ES-I3 (cell line): ENCODE data around the gene CSPG5.

ENCODE experiments used
- H3K36me3 ChIP-seq: 2 replicates; pipeline ENCODE4 v1.6.1; 2013; ENCODE audit warnings: mild to moderate bottlenecking, low read length, control low read depth, moderate library complexity; ENCODE audit not compliant: insufficient read depth
- H3K4me1 ChIP-seq: 2 replicates; pipeline ENCODE4 v1.6.1; 2013; ENCODE audit warnings: mild to moderate bottlenecking, control low read depth, low read length; ENCODE audit not compliant: insufficient read depth
- H3K9ac ChIP-seq: 2 replicates; pipeline ENCODE4 v1.6.1; 2013; ENCODE audit warnings: low read depth, mild to moderate bottlenecking, low read length, moderate library complexity
- H3K9me3 ChIP-seq: 2 replicates; pipeline ENCODE4 v1.6.1; 2013; ENCODE audit warnings: mild to moderate bottlenecking, low read length, moderate library complexity; ENCODE audit not compliant: control insufficient read depth, insufficient read depth

Gene CSPG5

DNA sequence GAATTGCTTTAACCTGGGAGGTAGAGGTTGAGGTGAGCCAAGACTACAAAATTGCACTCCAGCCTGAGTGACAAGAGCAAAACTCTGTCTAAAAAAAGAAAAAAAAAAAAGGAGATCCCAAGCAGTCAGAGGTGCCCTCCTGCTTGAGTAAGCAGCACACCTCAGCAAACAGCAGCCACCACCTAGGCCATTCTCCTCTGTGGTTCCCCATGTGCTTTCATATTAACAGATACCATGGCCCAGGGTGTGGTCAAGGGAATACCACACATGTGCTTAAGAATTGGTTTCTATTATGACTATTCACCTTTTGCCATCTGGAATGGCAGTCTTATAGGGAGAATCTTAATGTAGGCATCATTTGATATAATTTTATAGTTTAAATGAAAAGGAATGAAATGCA is 24.7 kb upstream of the CSPG5 start:
- H3K4me1 ChIP-seq: no peaks in the 10 kb centered on the region
- H3K36me3 ChIP-seq: peaks cover 14% of the 10 kb centered on the region
- H3K9me3 ChIP-seq: no peaks in the 10 kb centered on the region

DNA sequence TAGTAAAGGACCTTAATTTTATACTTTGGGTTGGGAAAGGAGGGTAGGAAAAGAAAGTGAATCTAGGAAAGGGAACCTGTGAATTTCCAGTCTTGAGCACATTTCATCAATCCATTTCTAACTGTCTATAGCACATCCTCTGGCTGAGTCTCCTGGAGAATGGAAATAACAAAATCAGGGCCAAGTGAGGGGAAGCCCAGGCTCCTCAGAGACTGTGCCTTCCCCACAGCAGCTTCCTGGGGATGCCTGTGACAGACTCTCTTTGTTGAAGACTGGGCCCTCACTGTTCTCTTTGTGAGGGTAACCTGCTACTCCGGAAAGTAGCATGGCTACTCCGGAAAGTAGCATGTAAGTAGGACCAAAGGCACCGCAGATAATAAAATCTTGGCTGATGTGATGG is 22.6 kb upstream of the CSPG5 start:
- no peaks in the 10 kb centered on the region for H3K4me1 ChIP-seq
- H3K36me3 ChIP-seq: peaks cover 10% of the 10 kb centered on the region
- H3K9ac ChIP-seq: no peak overlapping the region
- no peaks in the 10 kb centered on the region for H3K9me3 ChIP-seq

More for the DNA sequence above, 24.7 kb upstream of the CSPG5 start:
- no peak overlapping the region for H3K9ac ChIP-seq

DNA sequence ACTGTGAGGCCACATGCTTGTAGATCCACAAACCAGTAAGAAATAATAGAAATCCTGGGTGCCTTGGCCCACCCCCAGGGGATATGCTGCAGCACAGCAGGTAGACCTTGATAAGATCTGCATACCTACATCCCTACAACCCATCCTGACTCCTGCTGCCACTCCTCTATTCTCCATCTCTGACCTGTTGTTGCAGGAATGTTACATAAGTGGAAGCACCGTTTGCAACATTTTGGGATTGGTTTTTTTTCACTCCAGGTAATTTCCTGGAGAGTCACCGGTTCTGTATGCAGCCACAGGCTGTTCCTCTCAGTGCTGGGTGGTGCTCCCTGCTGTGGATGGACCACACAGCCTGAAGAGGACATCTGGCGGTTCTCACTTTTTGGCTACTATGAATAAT is 16.1 kb upstream of the CSPG5 start:
- H3K4me1 ChIP-seq: no peaks in the 10 kb centered on the region
- peaks cover 9% of the 10 kb centered on the region for H3K36me3 ChIP-seq
- H3K9ac ChIP-seq: no peak overlapping the region
- H3K9me3 ChIP-seq: no peaks in the 10 kb centered on the region

DNA sequence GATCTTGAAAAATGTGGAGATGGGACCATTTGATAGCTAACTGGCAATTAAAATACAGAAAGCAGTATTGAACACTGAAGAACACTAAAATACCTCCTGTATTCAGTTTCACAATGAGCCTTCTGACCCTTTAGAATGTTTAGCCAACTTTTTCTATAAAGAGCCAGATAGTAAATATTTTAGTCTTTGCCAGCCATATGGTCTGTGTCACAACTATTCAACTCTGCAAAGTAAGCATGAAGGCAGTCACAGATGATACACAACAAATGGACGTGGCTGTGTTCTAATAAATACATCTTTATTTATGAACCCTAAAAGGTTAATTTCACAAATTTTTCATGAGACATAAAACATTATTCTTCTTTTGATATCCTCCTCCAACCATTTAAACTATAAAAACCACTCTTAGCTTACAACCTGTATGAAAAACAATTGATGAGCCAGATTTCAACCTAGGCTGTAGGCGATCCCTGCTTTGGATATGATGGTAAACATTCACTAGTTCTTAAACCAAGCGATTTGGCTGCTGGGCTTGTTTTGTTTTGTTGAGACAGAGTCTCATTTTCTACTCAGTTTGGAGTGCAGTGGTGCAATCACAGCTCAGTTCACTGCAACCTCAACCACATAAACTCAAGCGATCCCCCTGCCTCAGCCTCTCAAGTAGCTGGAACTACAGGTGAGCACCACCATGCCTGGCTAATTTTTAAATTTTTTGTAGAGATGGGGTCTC is 13.6 kb upstream of the CSPG5 start:
- H3K36me3 ChIP-seq: peaks cover 11% of the 10 kb centered on the region

DNA sequence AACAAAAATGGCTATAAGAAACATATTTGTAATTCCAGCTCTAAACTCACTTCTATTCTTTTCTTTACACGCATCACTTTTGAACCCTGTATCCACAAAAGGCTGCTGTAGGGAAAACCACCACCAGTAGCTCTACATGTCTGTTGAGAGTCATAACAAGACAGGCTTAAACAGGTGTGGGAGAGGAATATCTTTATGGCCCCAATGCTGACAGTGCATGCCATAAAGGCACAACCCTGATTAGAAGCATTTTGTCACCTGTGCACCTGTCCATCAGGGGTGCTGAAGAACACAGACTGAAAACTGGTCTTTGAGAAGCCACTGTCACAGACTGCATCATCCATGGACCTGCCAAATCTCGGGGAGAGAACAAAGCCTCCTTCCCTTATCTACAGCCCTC is 11.6 kb upstream of the CSPG5 start:
- no peaks in the 10 kb centered on the region for H3K9me3 ChIP-seq
- no peaks in the 10 kb centered on the region for H3K4me1 ChIP-seq
- no peak overlapping the region for H3K9ac ChIP-seq
- peaks cover 14% of the 10 kb centered on the region for H3K36me3 ChIP-seq

More for the DNA sequence above, 13.6 kb upstream of the CSPG5 start:
- Histone ChIP-seq H3K9me3 (no peaks in the 10 kb centered on the region), H3K4me1 (no peaks in the 10 kb centered on the region), H3K9ac (no peak overlapping the region)

DNA sequence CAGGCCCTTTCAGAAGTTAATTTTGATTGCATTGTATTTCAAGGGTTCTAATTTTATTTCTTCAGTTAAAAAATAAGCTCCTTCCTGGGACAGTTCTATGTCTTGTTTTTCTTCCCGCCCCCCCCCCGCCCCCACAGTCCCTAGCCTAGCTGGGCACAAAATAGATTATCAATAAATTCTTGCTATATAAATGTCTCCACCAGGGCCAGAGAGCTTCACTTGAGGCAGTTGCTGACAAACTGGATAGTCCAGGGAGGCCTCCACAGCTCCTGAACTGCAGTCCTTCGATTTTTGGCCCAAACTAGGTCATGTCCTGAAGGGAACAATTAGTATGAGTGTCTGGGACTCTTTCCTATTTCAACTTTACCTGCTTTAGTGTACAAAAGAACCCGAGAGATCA is 9.9 kb upstream of the CSPG5 start:
- Histone ChIP-seq H3K36me3 (peaks cover 11% of the 10 kb centered on the region), H3K9me3 (no peaks in the 10 kb centered on the region), H3K9ac (no peak overlapping the region), H3K4me1 (peaks cover 7% of the 10 kb centered on the region; the same call in 1 of the 2 replicates)

DNA sequence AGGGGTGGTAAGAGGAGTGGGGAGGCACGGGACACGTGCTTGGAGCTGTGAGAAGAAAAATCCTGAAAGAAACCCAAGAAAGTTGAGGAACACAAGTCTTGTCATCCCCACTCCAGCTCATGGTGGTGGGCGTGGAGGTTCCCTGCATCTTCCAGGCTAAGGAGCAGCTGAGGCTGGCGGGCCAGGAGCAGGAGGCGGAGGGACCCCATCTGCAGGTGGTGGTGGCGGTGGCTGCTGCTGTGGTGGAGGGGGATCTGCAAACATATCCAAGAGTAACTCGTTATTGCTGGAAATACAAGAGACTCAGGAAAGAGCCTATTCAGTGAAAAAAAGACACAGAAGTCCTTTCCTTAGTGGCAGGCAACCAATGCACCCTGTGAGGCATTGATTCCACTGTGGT is 9.4 kb upstream of the CSPG5 start:
- Histone ChIP-seq H3K36me3 (peaks cover 11% of the 10 kb centered on the region), H3K9me3 (no peaks in the 10 kb centered on the region), H3K4me1 (peaks cover 8% of the 10 kb centered on the region; the same call in 1 of the 2 replicates), H3K9ac (no peak overlapping the region)

DNA sequence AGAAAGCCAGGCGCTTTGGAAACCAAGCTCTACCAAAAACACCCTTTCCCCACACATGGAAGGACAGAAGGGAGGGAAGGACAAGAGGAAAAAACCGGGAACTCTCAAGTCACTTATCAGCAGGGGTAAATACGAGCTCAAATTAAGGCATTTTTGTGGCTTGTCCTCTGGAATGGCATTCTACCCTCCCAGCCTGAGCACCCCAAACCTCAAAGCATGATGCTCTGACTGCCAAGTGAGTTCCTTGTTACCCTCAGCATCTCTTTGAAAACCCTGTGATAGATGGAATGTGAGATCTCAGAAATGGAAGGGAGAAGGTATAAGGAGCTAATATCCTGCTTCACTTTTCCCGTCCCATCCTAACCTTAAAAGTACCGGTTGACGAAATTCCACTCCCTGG is 8.1 kb upstream of the CSPG5 start:
- Histone ChIP-seq H3K4me1 (peaks cover 8% of the 10 kb centered on the region; the same call in 1 of the 2 replicates), H3K36me3 (peaks cover 11% of the 10 kb centered on the region), H3K9me3 (no peaks in the 10 kb centered on the region), H3K9ac (no peak overlapping the region)

DNA sequence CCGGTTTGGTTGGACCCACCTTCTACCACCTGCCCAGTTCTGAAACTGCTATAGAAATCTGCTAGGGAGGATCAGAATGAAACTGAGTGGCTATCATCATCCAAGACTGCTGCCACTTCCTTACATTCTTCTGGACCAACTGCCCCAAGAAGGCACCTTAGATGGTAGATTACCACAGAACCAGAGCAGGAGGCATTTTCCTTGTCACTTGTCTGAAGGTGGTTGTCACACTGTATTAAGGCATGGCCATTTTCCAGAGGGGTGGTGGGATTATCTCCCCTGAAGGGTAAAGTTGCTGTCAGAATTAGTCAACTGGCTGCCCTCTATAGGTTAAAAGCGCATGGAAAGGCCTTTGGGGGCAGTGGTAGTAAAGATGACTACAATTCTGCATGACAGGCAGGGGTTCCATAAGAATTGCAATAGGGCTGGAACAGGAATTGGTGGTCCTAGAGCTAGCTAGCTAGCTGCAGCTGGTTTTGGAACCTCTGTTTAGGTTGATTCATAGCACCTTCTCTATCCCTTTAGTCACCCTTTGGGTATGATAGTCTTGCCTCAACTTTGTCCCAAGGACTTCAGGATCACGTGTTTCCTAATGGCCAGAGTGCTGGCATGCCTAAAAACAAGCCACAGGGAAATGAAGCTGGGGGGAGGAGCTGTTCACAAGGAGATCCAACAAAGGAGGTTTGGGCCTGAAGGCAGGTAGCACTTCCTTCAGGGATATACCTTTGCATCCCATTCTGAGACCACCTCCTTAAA is 4.8 kb upstream of the CSPG5 start:
- H3K36me3 ChIP-seq: peaks cover 5% of the 10 kb centered on the region
- H3K4me1 ChIP-seq: peaks cover 8% of the 10 kb centered on the region; the same call in 1 of the 2 replicates
- H3K9ac ChIP-seq: no peak overlapping the region
- no peaks in the 10 kb centered on the region for H3K9me3 ChIP-seq

DNA sequence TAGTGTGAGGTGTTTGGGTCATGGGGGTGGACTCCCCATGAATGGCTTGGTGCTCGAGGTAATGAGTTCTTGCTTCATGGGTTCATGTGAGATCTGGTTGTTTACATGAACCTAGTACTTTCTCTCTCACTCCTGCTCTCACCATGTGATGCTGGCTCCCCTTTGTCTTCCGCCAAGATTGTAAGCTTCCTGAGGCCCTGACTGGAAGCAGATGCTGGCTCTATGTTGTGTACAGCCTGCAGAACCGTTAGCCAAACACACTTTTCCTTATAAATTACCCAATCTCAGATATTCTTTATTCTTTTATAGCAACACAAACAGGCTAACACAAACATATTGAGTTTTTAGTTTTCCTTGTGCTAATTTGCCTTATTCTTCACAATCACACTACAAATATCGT is 3.2 kb upstream of the CSPG5 start:
- Histone ChIP-seq H3K9ac (no peak overlapping the region), H3K4me1 (peaks cover 8% of the 10 kb centered on the region), H3K36me3 (peaks cover 3% of the 10 kb centered on the region), H3K9me3 (no peaks in the 10 kb centered on the region)

DNA sequence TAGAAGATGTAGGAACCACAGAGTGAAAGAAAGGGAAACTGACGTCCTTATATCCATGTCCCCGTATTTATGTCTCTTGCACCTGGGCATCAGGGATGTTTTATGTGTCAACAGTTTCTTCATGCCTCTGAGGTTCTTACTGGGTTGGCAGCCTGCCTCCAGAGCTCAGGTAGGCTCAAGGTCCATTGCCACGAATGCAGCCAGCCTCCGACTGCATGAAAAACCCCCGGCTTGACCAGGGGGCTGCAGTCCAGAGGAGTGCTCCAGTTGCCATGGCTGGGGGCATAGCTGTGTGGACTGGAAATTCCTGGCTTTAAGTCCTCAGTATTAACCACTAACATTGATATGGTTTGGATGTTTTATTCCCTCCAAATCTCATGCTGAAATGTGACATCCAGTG is 2.8 kb upstream of the CSPG5 start:
- Histone ChIP-seq H3K4me1 (peaks cover 8% of the 10 kb centered on the region), H3K9ac (no peak overlapping the region), H3K36me3 (peaks cover 3% of the 10 kb centered on the region), H3K9me3 (no peaks in the 10 kb centered on the region)

DNA sequence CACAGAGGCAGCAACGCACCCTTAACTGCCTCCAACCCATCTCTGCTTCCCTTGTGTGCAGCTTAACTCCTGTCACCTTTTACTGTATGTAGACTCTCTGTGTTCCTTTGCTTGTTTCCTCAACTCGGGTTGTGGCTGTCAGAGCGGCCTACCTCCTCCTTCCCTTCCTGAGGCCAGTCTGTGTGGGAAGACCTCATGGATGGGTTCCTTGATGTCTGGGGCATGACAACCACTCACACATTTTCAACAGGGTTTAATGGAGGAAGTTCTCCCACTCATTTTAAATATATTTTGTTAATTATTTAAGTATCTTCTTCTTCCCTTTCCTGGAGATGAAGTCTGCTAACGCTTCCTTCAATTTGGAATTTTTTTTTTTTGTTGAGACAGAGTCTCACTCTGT is 1.8 kb upstream of the CSPG5 start:
- Histone ChIP-seq H3K36me3 (peaks cover under 1% of the 10 kb centered on the region; the same call in 1 of the 2 replicates), H3K9ac (no peak overlapping the region), H3K4me1 (peaks cover 8% of the 10 kb centered on the region), H3K9me3 (no peaks in the 10 kb centered on the region)

DNA sequence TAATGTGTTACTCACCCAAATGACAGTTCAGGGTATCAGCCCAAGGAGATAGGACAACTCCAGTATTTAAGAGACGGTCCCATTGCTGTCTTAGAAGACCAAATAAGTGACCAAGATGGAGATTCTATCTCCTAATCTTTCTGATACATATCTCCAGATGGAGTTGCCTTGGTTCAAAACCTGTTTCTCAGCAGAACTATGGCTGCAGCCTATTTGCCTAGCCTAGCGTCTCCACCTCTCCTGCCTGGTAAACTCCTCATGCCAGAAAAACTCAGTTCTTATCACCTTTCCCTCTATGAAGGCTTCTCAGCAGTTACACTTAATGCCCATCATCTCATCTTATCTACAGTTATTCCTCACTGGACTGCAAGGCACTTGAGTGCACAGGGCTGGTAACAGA is 1.2 kb upstream of the CSPG5 start:
- no peaks in the 10 kb centered on the region for H3K9me3 ChIP-seq
- H3K36me3 ChIP-seq: no peaks in the 10 kb centered on the region
- peaks cover 8% of the 10 kb centered on the region for H3K4me1 ChIP-seq
- no peak overlapping the region; the same call in 1 of the 2 replicates for H3K9ac ChIP-seq

DNA sequence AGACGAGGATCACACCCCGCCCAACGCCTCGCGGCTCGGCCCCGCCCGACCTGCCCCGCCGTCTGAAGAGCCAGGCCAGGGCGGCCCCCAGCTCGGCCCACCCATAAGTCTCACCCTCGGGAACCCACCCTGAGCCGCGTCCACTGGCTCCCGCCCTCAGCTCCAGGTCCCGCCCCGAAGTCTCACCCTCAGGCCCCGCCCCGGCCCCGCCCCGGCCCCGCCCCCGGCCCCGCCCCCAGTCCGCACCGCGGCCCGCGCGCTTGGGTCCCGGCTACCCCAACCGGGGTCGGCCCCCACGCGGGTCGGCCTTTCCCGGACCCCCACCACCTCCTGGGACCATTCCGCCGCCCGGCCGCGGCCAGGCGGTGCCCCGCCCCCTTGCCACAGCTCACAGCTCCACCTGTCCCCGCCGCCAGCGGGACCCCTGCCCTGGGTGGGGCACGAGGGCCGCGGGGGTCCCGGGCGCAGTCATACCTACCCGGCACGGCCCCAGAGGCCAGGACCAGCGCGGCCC is 489 bp downstream of the CSPG5 start:
- Histone ChIP-seq H3K4me1 (no peaks in the 10 kb centered on the region; the same call in 1 of the 2 replicates), H3K9me3 (no peaks in the 10 kb centered on the region), H3K9ac (peak overlapping the region; percentile 44; the same call in 1 of the 2 replicates), H3K36me3 (no peaks in the 10 kb centered on the region)
